Activated T-cell treated with anti-CD3 and anti-CD28 coated beads, Interleukin-2, amount 50 U/mL, for 48 hours (primary cell): Measurements from ENCODE around the gene PSMC2.
"Not testable (repeated sequence)": the region's sequence is repeated elsewhere in the genome, so short reads cannot be mapped to it uniquely, and the experiment has no call there.

Experiments
- DNase-seq, 2 experiments: peaks; one replicate each; pipeline ENCODE4 v3.0.0-alpha.2; 2020

The PSMC2 gene

GRCh38 chr7:103379270-103379975 is 32.0 kb downstream of the PSMC2 start:
- no peak for DNase-seq

GRCh38 chr7:103380395-103381191 is 33.1 kb downstream of the PSMC2 start:
- DNase-seq = no peak

GRCh38 chr7:103381280-103382031 is 34.0 kb downstream of the PSMC2 start:
- no peak for DNase-seq

GRCh38 chr7:103382032-103382402 is 34.6 kb downstream of the PSMC2 start:
- no peak for DNase-seq

GRCh38 chr7:103387242-103387641 is 39.8 kb downstream of the PSMC2 start:
- no peak for DNase-seq

DNA sequence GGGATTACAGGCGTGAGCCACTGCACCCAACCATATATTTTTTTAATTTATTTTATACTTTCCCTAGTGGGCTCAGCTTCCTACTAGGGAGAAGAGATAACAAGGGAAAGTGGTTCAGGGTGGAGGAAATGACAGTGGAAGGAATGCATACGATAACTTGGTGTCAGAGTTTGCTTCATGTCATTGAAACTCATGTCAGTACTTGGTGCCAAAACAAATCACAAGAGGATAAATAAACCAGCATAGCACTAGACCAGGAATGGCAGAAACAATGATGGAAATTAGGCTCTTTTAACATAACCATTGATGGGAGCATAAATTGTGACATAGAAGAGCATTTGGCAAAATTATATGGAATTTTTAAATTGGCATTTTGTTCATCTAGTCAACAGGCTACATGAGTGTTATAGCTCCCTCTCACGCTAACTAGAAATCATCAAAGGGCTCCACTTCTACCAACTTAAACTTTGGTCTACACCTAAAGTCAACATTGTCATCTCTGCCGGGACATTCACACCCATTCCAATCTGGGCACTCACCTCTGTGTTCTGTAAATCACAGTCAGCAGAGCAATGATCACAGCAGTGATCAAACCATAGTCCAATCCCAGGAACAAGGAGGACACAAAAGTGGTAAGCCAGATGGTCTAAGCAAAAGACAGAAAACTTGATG is 41.2 kb downstream of the PSMC2 start:
- DNase-seq = no peak

GRCh38 chr7:103389263-103389662 is 41.8 kb downstream of the PSMC2 start:
- DNase-seq = no peak

- no peak for DNase-seq
Observed at GRCh38 chr7:103391150-103391549, 43.7 kb downstream of the PSMC2 start.

DNA sequence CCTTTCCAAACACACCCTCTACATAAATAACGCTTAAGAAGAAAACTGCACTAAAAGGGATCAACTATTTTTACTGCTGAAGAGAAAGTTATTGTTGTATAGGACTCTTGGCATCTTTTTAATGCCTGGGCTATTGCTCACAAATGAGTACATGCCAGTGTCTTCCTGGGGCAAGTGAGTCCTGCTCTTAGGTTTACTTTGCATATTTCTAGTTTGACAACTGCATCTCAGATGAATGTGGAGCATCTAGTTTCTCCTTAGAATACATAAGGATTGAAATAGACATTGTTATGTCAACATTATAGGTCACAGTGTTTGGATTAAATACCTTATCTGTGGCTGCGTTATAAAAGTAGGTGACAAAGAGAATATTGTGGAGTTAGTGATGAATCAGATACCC is 44.5 kb downstream of the PSMC2 start:
- DNase-seq = no peak

DNA sequence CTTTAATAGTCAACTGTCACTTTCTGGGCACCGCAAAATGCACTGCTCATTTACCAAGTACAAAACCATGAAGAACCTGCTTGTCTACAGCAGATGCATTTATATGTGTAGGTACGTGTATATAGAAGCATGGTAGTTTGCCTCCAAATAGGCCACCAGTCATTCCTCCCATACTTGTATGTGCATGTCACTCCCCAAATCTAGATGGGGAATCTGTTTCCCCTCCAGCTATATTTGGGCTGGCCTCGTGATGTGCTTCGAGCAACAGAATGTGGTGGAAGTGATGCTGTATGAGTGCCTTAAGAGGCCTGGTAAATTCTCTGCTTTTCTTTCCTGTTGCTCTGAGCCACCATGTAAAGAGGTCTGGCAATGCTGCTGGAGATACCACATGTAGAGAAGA is 47.1 kb downstream of the PSMC2 start:
- DNase-seq = no peak

GRCh38 chr7:103395071-103395470 is 47.6 kb downstream of the PSMC2 start:
- DNase-seq = no peak

- DNase-seq = no peak
Observed at GRCh38 chr7:103396471-103396870, 49.0 kb downstream of the PSMC2 start.

DNA sequence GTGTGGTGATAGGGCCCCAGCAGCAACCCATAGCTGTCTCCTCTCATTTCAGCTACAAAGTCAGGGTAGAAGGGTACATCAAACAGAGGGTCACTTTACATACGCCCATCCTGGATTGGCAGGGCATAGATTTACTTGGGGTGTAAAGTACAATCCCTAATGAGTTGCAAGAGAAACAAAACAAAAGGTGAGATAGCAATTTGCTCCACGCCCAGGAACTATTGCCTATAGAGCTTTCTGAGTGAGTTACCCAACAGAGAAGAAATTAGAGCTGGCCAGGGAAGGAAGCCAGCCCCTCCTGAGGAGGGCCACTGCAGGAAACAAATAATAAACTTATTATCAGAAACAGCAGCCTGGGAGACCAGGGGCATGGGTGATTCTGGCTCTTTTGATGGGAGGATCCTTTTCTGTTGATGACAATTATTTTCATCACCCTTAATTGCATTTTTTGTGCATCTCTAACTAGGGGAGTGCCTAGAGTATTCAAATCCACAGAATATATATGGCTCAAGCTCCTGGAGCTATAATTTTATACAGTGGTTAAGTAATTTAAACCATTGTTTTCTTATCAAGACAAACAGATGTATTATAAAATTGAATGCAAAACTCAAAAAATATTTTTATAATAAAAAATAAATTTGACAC is 51.2 kb downstream of the PSMC2 start:
- no peak for DNase-seq

GRCh38 chr7:103399687-103400086 is 52.2 kb downstream of the PSMC2 start:
- DNase-seq = not testable (repeated sequence)

GRCh38 chr7:103405789-103406613 is 58.6 kb downstream of the PSMC2 start:
- not testable (repeated sequence) for DNase-seq

DNA sequence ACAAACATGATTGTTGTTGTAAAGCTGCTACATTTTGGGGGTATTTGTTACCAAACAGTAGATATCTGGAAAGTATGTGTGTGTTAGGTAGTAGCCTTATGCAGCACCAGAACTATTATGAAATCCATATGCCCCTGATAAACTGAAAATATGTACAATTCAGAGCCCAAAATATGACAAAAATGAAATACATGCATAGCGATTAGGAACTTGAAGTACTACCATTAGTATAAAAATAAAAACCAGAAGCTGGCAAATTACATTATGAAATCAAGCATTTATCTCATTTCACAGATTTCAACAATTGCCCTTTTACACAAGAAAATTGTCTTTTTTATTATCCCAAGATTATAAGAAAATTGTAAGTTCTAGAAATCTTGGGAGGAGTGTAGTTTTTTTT is 64.7 kb downstream of the PSMC2 start:
- DNase-seq = no peak

- no peak for DNase-seq
Observed at GRCh38 chr7:103413407-103413806, 66.0 kb downstream of the PSMC2 start.

DNA sequence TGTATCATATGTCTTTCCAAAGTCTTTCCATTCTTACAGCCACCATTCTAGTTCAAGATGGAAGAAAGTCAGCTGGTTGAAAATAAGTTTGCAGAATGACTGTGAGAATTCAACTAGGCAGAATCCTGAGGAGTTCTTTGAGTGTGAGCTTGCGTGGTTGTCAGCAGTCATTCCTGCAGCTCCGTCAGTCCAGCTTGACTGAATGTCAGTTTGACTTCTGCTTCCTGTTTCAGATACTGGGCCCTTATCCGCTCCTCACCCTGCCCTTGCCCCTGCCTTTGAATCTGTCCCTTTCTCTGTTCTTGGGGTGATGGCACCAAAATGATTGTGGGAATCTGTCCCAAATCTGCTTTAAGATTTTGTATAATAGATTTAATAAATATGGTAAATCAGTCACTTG is 70.8 kb downstream of the PSMC2 start:
- DNase-seq = no peak
